ENCODE data around the gene PPP1R15B. TPM values are rescaled to one million over a fixed set of nuclear protein-coding genes. Genes with fewer than 3 reads are reported as not detected.

Gene PPP1R15B
- total and polyA plus RNA-seq, 11 donors, result 8.1 to 29.8 (median 25.9) TPM

Other genes with a start within 250 kb of the PPP1R15B start
- not detected for gene REN, start 245.5 kb downstream of the PPP1R15B start, total RNA-seq
- not detected for gene REN, start 245.5 kb downstream of the PPP1R15B start, polyA plus RNA-seq
- not detected for gene KISS1, start 215.3 kb downstream of the PPP1R15B start, total RNA-seq
- not detected for gene KISS1, start 215.3 kb downstream of the PPP1R15B start, polyA plus RNA-seq
- gene GOLT1A, start 197.8 kb downstream of the PPP1R15B start, total RNA-seq, result under 1 TPM in 1 of 9 donors, not detected in 8; 0.29 TPM
- gene GOLT1A, start 197.8 kb downstream of the PPP1R15B start, polyA plus RNA-seq, result under 1 TPM in 1 of 2 donors, not detected in 1; 0.24 TPM
- 10 to 100 TPM in 7 of 9 donors, 1 to 10 TPM in 2; 9.1 to 33.2 (median 20.1) TPM for gene PLEKHA6, start 51.9 kb downstream of the PPP1R15B start, total RNA-seq
- 10 to 100 TPM in 1 of 2 donors, 1 to 10 TPM in 1; 5.2 to 12.8 TPM for gene PLEKHA6, start 51.9 kb downstream of the PPP1R15B start, polyA plus RNA-seq
- 10 to 100 TPM; 12.9 to 42.5 (median 19.8) TPM for gene PIK3C2B, start 83.0 kb upstream of the PPP1R15B start, total RNA-seq
- 10 to 100 TPM in 1 of 2 donors, 1 to 10 TPM in 1; 9.2 to 11.9 TPM for gene PIK3C2B, start 83.0 kb upstream of the PPP1R15B start, polyA plus RNA-seq
- gene MDM4, start 104.6 kb upstream of the PPP1R15B start, total RNA-seq, result 10 to 100 TPM in 8 of 9 donors, 1 to 10 TPM in 1; 8.9 to 48.7 (median 33.0) TPM
- 10 to 100 TPM in 1 of 2 donors, 1 to 10 TPM in 1; 5.7 to 15.0 TPM for gene MDM4, start 104.6 kb upstream of the PPP1R15B start, polyA plus RNA-seq

Data from heart left ventricle (tissue), 11 donors.